Astrocyte of the cerebellum (primary cell): ENCODE measurements around the gene FIGN.
A peak's percentile ranks its signal among the peaks of the same experiment; 100 is the strongest.

Experiments used
- DNase-seq: peaks from one replicate; pipeline ENCODE4 v3.0.0-alpha.2; 2011; ENCODE audit warnings: low read depth
- H3K4me3 ChIP-seq: 2 replicates; pipeline ENCODE4 v1.5.1; 2011; ENCODE audit warnings: mild to moderate bottlenecking, low read depth, low read length, moderate library complexity
- in situ Hi-C: cut with HindIII; loops from 2 replicates; pipeline ENCODE4 v1.10.0; 2017; ENCODE audit warnings: low sequenced_read_pairs
- TF ChIP-seq, protein P1 (sequence below): IDR thresholded peaks from 2 replicates; pipeline ENCODE4 v1.5.1; 2012; ENCODE audit warnings: low read length, low read depth, moderate library complexity, mild to moderate bottlenecking; ENCODE audit errors: missing control alignments

FIGN gene

GRCh38 chr2:163774862-163775261 is 39.1 kb upstream of the FIGN start:
- peak; percentile 62 for DNase-seq
- in situ Hi-C loops, result no loop called here
- TF ChIP-seq, protein P1, sequence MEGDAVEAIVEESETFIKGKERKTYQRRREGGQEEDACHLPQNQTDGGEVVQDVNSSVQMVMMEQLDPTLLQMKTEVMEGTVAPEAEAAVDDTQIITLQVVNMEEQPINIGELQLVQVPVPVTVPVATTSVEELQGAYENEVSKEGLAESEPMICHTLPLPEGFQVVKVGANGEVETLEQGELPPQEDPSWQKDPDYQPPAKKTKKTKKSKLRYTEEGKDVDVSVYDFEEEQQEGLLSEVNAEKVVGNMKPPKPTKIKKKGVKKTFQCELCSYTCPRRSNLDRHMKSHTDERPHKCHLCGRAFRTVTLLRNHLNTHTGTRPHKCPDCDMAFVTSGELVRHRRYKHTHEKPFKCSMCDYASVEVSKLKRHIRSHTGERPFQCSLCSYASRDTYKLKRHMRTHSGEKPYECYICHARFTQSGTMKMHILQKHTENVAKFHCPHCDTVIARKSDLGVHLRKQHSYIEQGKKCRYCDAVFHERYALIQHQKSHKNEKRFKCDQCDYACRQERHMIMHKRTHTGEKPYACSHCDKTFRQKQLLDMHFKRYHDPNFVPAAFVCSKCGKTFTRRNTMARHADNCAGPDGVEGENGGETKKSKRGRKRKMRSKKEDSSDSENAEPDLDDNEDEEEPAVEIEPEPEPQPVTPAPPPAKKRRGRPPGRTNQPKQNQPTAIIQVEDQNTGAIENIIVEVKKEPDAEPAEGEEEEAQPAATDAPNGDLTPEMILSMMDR, result no peak
- H3K4me3 ChIP-seq, result no peak overlapping the region

DNA sequence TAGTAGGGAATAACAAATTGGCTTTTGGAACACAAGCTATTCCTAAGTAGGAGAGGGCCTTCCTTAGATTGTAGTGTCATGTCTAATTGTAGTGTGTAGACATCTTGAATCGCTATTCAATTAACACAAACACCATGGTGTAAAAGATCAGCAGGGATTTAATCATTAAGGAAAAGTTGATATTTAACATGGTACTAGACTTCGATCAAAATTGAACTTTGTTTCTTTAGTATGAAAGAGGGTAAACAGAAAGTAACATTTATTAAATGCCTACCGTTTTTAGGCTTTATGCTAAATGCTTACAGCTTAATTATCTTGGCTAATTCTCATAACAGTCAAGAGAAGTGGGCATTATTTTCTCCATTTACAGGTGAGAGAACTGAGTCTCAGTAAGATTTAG is 37.5 kb upstream of the FIGN start:
- TF ChIP-seq, protein P1, result no peak
- H3K4me3 ChIP-seq, result no peak overlapping the region
- in situ Hi-C loops, result no loop called here
- no peak for DNase-seq

DNA sequence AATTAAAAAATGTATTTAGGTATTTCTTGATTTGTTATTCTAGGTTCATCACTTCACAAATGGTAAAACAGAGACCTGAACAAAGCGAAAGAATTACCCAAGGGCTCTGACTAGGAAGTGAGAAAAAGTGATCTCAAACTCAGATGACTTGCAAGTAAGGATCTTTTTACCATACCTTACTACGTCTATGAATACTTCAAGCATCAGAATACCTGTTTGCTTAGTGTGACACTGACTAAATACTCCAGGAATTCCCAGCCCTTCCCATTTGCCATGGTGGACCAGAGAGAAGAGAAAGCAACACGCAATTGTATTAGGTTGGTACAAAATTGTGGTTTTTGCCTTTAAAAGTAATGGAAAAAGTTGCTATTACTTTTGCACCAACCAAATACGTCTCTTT is 35.8 kb upstream of the FIGN start:
- no peak overlapping the region for H3K4me3 ChIP-seq
- TF ChIP-seq, protein P1, result no peak
- no peak for DNase-seq
- in situ Hi-C loops, result no loop called here

DNA sequence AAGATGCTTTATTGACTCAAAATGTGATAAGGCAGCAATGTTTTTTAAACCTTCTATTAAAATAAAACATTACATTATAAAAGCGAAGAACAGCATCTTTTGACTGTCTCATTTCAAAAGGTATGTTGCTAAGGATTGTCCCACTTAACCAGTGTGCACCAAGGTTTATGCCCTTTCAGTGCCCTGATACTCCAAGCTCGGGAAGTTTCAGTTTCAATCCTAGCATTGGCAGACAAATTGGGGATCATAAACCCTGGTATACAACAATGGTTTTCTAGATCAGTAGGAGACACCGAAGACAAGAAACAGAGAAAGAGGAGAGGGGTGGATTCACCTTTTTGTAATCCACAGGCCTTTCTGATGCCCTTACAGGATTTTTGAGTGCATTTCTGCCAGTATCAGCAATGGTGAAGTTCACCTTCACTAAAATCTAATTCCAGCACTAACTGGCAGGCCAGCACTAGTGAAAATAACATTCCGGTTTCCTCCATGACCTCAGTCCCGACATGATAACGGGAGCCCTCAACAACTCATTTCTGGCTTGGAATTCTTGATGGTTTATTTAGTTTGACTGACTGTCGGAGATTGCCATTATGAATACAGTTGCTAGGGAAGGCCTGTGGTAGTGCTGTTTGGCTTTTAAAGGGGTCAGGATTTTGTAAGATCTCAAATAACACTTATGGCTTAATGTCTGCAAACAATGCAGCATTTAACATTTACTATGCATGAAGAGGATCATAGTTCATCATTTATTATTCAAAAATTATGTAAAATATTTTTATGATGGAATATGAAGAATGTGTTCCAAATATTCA is 33.3 kb upstream of the FIGN start:
- TF ChIP-seq, protein P1, result no peak
- DNase-seq, result no peak
- no peak overlapping the region for H3K4me3 ChIP-seq
- in situ Hi-C loops, result no loop called here

DNA sequence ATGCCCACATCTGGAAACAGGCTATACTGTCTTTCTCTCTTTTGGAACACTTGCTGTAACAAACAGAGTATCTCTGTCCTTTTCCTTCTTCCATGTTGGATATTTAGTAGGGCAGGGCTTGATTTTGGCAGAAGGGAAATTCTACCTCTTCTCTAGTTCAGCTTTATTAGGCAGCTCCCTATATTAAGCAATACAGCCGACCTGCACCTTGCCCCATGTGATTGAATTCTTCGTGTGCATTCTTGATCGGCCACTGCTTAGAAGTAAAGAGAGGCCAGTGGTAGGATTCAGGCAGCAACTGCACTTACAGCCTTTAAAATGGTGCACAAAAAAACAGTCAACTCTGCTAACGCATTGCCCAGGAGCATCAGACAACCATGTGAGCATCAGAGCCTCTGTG is 31.3 kb upstream of the FIGN start:
- H3K4me3 ChIP-seq, result no peak overlapping the region
- no peak for DNase-seq
- in situ Hi-C loops, result no loop called here
- TF ChIP-seq, protein P1, result no peak

- DNase-seq, result no peak
- H3K4me3 ChIP-seq, result no peak overlapping the region
- in situ Hi-C loops, result no loop called here
- TF ChIP-seq, protein P1, result no peak
Observed at GRCh38 chr2:163764566-163764965, 28.8 kb upstream of the FIGN start.
